Measurements from ENCODE around the gene RNH1. TPM values are rescaled to one million over a fixed set of nuclear protein-coding genes. Genes with fewer than 3 reads are reported as not detected.

Gene RNH1
- total RNA-seq, 1 donor from 2014 or later = 142 TPM

- Histone ChIP-seq H3K4me3 (no peak overlapping the region), H3K4me1 (peaks cover 54% of the 10 kb centered on the region), H3K27ac (replicated peaks) (no peak overlapping the region), H3K9me3 (replicated peaks) (no peaks in the 10 kb centered on the region), H3K36me3 (no peaks in the 10 kb centered on the region), H3K27me3 (ENCODE audit: low read depth) (peaks cover 19% of the 10 kb centered on the region)
- DNase-seq = no peak
- intact Hi-C loops (cut with micrococcal nuclease) = no loop called here
- no peak for TF ChIP-seq CTCF (IDR thresholded peaks at IDR 0.05; ENCODE audit: borderline replicate concordance)
Observed at GRCh38 chr11:446891-447290, 60.2 kb downstream of the RNH1 start.

- TF ChIP-seq CTCF (IDR thresholded peaks at IDR 0.05; ENCODE audit: borderline replicate concordance) = no peak
- Histone ChIP-seq H3K9me3 (replicated peaks) (no peaks in the 10 kb centered on the region), H3K36me3 (no peaks in the 10 kb centered on the region), H3K27me3 (ENCODE audit: low read depth) (peaks cover 29% of the 10 kb centered on the region), H3K4me1 (peaks cover 50% of the 10 kb centered on the region), H3K4me3 (no peak overlapping the region), H3K27ac (replicated peaks) (no peak overlapping the region)
- DNase-seq = no peak
- intact Hi-C loops (cut with micrococcal nuclease) = no loop called here
Observed at GRCh38 chr11:445765-446588, 61.1 kb downstream of the RNH1 start.

Other genes with a start within 250 kb of the RNH1 start
- gene NLRP6, start 228.8 kb downstream of the RNH1 start, total RNA-seq = not detected
- gene PGGHG, start 218.1 kb downstream of the RNH1 start, total RNA-seq = 7.2 TPM
- not detected for gene IFITM5, start 207.7 kb downstream of the RNH1 start, total RNA-seq
- 160 TPM for gene IFITM2, start 199.4 kb downstream of the RNH1 start, total RNA-seq
- 83.5 TPM for gene IFITM1, start 193.2 kb downstream of the RNH1 start, total RNA-seq
- 259 TPM for gene IFITM3, start 186.4 kb downstream of the RNH1 start, total RNA-seq
- gene B4GALNT4, start 137.7 kb downstream of the RNH1 start, total RNA-seq = 1.5 TPM
- 0.52 TPM for gene PKP3, start 113.0 kb downstream of the RNH1 start, total RNA-seq
- gene SIGIRR, start 92.2 kb downstream of the RNH1 start, total RNA-seq = 34.9 TPM
- 0.11 TPM for gene ANO9, start 65.2 kb downstream of the RNH1 start, total RNA-seq
- 30.2 TPM for gene PTDSS2, start 57.0 kb downstream of the RNH1 start, total RNA-seq
- gene HRAS, start 28.3 kb upstream of the RNH1 start, total RNA-seq = 55.9 TPM
- gene LRRC56, start 30.3 kb upstream of the RNH1 start, total RNA-seq = 0.25 TPM
- 0.52 TPM for gene LMNTD2, start 53.5 kb upstream of the RNH1 start, total RNA-seq
- 4.5 TPM for gene RASSF7, start 53.7 kb upstream of the RNH1 start, total RNA-seq
- gene PHRF1, start 69.2 kb upstream of the RNH1 start, total RNA-seq = 17.7 TPM
- 10.3 TPM for gene IRF7, start 108.7 kb upstream of the RNH1 start, total RNA-seq
- gene CDHR5, start 117.7 kb upstream of the RNH1 start, total RNA-seq = not detected
- gene SCT, start 119.9 kb upstream of the RNH1 start, total RNA-seq = not detected
- 0.22 TPM for gene DRD4, start 130.0 kb upstream of the RNH1 start, total RNA-seq
- 18.1 TPM for gene DEAF1, start 188.0 kb upstream of the RNH1 start, total RNA-seq
- gene TMEM80, start 188.6 kb upstream of the RNH1 start, total RNA-seq = 10.3 TPM
- gene EPS8L2, start 199.0 kb upstream of the RNH1 start, total RNA-seq = 2.2 TPM
- 101 TPM for gene TALDO1, start 240.2 kb upstream of the RNH1 start, total RNA-seq